GM18873 (cell line): Measurements from ENCODE around the gene NTN1.

Experiments
- ATAC-seq: cut with Tn5 transposase; IDR thresholded peaks from one replicate; pipeline ENCODE4 v1.9.1; 2021; ENCODE audit warnings: mild to moderate bottlenecking, moderate library complexity, moderate number of reproducible peaks; ENCODE audit not compliant: unreplicated experiment, low FRiP score

The NTN1 gene

DNA sequence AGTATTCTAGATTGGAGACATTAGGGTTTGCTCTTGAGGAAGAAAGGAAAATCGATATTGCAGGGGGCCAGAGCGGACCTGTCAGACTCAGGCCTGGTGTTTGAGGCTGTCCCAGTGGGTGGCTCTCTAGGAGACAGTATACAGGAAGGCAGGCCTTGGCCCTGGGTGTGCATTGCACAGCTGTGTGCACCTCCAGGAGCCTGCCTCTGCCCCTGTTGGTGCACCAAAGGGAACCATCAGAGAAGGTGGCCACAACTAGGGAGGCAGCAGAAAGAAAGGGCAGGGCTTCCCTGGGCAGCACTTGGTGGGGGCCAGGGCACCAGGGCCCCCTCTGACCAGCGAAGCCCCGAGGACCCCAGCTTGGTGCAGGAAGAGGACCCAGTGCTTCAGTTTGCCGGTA, 188.0 kb downstream of the NTN1 start:
- ATAC-seq: no peak

DNA sequence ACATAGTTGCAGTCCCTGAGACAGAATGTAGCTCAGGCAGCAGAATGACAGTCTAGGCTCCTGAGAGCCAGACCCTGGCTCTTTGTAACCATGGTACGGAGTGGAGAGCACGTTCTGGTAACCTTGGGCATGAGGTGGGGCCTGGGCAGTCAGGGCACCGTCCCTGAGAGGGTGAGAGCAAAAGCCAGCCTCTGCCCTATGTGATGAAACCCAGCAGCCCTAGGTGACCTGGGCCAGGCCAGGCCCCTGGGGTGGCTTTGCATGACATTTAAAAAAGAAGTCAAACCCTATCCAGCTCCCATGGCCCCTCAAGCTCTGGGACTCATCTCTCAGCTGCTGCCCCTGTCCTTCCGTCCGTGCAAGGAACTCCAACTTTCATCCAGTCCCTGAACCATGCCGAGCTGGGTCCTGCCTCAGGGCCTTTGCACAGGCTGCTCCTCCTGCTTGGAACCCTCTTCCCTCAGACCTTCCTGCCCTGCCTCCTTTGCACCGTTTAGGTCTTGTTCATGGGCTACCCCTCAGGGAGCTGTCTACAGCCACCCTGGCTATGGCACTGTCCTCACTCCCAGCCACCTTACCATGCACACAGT, 188.6 kb downstream of the NTN1 start:
- ATAC-seq: no peak

DNA sequence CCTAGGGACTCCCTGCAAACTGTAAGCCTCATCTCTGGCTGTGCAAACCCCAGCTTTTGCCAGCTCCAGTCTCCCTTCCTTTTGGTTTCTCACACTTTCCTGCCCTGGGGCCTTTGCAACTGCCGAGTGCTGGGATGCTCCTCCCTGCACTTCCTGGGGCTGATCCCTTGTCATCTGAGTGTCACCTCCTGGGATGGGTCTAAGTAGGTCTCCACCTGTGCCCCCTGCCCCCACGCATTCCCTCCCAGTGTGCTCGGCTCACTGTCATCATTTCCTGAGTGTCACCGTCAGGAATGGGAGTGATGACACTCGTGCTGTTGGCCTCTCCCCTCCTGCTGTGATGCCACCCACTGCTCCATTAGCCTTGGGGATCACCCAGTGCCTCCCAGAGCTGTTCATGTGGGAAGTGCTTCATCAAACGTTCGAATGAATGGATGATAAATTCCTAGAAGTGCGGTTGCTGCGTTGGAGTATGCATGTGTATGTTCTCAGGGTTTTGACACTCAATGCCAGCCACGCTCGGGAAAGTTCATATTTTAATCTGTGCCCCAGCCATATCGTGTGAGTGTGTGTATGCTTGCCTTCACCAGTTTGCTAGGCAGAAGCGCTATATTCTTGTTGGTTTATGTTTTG, 189.9 kb downstream of the NTN1 start:
- no peak for ATAC-seq

DNA sequence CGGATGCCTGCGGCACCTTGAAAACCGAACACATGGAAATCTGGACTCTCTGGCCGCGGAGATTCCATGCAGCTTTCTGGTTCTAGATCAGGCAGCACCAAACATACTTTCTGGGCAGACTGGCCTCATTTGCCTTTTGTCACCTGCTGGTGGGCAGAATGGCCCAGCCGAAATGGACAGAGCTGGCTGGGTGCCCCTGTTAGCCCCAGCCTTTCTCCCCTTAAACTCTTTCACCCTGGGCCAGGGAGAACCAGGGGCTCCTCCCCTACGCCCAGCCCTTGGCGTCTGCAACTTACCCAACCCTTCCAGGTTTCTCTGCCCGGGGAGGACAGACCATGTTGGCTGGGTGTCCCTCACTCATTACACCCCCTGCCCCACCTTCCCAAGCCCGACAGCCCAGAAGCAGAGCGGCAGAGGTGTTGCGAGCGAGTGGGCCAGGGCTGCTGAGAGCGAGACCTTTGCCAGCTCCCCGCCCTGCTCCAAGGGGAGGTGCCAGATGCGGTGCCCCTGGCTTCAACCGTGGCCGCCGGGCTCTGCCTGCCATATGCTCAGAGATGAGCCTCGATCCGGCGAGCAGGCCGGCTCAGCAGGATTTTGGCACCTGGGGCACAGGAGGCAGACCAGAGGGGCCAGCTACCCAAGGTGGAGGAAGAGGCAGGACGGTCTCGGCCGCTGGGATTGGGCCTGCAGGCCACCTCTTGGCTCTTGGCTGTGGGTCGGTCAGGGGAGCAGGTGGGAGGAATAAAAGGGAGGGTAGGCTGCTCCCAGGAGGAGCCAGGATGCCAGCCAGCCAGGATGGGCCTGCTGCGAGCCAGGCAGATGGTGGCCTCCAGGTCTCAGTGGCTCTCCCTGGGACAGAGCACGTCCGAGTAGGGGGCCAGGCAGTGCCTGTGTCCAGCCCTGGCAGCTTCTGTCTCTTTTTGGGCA, 191.3 kb downstream of the NTN1 start:
- no peak for ATAC-seq

DNA sequence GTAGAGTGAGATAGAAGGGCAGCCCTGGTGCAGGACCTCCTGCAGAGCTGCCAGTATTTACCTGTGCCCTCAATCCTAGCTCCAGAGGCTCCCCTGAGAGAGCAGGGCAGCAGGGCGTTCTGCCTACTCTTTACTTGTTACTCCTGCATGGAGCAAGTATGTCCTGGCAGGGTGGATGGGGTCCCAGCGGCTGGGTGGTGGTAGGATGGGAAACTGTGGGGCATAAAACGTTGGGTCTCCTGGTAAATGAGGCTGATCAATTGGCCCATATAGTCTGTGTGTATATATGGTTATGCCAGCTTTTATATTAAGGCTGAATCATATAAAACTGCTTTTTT, 192.0 kb downstream of the NTN1 start:
- ATAC-seq: no peak

DNA sequence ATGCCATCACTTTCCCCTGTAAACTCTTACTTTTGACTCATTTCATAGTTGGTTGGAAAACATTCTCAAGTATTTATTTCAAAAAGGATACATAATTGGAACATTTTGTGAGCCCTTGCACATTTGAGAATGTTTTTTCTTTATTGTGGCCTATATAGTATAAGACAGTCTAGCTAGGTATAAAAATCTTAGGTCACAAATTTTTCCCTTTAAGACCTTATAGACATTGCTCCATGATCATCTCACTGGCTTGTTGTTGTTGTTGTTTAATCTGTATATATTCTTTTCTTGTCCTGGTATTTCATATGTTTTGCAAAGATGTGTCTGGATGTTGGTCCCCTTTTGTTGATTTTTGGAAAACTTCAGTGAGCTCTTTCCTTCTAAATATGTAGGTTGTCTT, 194.2 kb downstream of the NTN1 start:
- no peak for ATAC-seq

DNA sequence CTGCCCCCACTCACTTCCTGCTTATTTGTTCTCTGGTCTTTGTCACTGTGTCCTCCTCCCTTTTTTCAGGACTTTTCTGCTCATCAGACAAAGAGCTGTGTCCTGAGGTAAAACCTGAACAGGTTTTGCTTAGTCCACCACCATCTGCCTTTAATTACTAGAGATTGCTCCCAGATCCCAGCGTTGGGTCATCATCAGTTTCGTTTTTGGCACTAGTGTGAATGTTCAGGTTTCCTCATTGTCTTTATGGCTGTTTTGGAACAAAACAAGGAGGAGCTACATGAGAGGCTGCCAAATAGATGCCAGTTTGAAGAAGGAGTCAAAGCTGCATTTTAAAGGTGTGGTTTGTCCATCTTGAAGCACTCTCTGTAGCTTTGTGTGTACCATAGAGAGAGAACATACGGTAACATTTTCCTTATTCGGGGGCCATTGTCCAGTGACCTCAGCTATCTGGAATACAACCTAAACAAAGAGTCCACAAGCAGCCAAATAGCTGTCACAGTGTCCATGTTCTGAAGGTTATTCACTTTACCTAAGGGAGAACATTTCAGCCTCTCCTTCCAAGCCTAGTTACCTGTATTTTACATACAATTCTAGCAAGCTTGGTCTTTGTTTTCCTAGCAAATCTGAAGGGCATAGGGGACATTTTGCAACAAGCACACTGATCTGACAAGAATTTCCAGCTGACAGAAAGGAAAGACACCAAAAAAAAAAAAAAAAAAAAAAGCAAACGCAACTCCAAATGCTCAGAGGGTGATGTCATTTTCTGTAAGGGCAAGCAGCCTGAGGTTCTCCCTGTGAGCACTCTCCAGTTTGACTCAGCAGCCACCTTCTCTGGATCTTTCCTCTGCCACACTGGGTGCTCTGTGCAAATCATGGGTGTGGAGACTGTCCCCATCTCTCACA, 196.1 kb downstream of the NTN1 start:
- ATAC-seq: no peak

DNA sequence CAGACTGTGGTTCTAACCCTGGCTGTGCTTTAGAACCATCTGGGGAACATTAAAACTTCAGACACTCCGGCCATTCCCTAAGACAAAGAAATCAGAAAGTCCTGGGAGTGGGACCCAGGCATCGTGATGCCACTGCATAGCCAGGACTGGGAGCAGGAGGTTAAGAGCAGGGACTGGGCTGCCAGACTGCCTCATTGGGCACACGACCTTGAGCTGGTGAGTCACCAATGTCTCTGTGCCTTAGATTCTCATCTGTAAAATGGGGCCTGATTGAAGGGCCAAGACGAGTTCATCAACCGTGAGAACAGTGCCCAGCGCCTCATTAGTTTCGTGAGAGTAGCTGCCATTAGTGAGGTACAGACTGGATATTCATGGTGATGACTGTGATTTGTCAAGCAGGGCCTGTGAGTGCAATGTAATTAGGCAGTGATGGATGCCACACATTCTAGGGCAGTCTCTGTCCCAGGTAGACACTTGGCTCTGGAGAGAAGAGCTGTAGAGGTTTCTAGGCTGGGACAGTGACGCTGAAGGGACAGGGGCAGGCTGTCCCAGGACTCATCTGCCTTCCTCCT, 196.8 kb downstream of the NTN1 start:
- no peak for ATAC-seq

DNA sequence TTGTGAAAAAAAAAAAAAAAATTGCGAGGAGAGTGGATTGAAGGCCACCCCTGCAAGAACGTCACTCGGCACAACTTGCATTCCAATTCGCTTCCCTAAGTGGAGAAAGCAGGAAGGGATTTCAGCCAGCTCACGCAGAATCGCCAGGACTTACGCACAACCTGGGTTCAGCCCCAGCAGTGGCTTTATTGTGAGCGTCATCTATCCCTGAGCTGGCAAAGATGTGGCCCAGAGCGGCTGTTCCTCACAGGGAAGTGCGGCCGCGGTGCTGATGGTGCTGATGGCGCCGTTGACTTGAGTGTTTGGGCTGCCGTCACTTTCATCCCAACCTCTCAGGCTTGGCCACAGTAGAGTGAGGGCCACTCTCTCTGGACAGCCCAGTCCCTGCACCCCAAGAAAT, 197.6 kb downstream of the NTN1 start:
- ATAC-seq: no peak

DNA sequence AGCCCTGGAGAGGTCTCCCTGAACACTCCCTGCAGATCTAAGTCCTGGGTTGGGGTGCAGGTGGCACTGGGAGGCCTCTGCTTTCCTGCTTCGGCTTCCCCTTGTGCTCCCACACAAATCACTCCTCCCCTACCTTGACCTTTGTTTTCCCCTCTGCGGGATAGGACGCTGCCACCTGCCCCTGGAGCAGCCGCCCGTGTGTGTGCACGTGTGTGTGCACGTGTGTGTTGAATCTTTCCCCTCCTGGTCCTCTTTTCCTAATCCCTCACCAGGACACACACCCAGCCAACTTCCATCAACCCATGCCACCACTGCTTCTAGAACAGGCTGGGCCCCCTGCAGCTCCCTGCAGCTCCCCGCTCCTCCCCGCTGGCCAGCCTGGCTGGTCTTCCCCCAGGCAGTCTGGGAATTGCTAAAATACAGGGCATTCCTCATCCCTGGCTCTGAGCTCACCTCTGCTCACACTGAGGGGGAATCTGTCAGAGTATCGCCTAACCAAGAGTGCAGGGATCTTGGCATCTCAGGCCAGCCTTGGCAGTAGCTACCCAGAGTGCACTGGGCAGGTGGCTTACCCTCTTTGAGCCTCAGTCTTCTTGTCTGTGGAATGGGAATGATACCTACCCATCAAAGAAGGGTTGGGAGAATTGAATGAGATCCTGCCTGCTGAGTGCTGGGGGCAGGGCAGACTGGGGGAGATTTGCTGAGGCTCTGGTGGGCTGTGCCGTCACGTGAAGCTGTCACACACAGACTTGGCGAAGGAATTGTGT, 198.5 kb downstream of the NTN1 start:
- no peak for ATAC-seq

DNA sequence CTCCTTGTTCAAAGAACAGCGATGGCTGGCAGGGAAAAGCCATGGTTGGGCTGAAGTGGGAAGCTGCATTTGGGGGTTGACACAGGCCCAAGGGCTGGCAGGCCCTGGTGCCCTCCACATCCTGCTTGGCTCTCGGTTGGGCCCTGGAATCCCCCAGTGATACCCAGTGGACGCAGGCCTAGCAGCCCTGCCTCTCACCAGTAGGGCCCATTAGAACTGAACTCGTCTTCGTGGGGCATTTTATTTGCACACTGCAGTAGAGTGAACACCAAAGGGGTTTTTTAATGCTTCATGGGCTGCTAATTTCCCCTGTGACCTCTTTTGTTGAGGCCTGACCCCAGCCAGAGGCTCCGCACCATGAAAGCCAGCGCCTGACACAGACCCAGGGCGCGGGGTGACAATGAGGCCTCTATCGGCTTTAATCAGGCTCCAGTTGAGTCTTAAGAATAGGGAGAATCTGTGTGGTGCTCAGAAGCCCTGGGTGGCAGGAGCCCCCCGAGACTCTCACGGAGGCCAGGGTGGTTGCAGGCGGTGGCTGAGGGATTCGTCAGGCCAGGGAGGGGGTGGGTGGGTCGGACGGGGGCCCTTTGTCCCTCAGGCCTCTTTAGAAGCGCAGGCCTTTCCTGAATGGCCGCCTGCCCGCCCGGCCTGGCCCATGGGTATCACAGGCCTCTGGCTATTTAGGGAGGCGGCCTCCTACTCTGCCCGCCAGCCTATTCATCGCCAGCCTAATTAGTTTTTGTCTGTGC, 199.3 kb downstream of the NTN1 start:
- no peak for ATAC-seq

DNA sequence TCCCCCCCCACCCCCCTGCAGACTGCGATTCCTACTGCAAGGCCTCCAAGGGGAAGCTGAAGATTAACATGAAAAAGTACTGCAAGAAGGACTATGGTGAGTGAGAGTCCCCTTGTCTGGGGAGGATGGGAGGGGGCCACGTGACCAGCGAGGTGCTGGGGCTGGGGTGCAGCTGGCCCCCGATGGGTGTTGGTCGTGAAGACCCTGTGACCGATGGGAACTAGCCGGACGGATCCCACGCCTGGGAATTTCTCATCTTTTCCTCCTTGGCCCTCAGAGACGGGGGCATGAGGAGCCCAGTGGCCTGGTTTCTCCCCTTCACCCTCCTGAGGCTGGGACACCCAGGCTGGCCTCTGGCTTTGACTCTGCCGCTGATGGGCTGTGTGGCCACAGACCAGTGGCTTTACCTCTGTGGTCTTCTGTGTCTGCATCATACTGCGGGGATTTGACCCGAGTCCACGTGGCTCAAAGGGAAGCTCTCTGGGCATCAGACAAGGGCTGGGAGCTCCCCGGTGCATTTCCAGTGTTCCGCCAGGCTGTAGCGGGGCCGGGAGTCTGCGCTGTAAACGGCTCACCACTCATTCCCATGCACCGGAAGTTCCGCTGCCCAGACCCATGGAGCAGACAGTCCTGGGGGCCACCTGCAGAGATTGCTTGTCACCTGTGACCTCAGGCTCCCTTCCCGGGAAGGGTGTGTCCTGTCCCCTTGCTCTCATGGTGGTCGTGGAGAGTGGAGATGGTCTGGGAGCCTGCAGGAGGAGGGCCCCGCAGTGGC, 200.0 kb downstream of the NTN1 start:
- no peak for ATAC-seq

DNA sequence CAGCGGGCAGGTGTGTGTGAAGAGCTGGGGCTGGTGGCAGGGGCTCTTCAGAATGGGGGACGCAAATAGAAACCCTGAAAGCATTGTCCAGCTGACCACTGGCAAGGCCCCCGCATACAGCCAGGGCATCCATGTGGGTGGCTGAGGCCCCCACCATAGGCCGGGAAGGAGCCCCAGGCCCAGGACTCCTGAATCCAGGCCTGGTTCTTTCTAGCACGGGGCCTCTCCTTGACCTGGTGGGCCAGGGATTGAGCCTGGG, 200.5 kb downstream of the NTN1 start:
- ATAC-seq: no peak

DNA sequence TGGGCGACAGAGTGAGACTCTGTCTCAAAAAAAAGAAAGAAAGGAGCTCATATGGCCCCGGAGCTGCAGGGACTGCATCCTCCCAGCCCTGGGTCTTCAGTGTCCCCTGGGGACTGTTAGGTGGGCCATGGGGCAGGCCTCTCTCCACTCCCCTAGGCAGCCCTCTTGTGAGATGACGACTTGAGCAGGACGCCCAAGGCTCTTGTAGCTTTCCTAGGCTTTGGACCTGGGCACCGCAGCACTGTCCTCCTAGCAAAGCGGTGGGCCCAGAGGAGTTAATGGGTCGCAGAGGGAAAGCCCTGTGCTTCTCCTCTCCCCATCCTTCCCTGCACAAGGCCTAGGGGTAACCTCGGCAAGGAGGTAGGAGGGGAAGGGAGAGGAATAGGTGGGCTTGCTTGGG, 202.2 kb downstream of the NTN1 start:
- ATAC-seq: no peak

DNA sequence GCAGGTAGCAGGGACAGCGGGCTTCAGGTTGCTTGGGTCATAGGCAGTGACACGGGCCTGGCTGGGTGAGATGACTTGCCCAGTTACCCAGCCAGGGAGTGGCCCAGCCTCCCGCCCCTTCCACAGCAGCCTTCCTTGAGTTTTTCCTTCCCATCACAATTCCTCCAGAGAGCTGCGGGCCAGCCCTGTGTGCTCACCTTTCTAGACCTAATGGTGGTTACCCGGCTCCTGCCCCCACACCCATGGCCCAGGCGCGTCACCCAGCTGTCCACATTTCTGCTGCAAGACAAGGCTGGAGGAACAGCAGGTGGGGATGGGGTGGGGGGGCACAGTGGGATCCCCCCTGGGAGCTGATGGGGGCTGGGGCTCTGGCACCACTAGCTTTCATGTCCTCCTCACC, 203.2 kb downstream of the NTN1 start:
- no peak for ATAC-seq

DNA sequence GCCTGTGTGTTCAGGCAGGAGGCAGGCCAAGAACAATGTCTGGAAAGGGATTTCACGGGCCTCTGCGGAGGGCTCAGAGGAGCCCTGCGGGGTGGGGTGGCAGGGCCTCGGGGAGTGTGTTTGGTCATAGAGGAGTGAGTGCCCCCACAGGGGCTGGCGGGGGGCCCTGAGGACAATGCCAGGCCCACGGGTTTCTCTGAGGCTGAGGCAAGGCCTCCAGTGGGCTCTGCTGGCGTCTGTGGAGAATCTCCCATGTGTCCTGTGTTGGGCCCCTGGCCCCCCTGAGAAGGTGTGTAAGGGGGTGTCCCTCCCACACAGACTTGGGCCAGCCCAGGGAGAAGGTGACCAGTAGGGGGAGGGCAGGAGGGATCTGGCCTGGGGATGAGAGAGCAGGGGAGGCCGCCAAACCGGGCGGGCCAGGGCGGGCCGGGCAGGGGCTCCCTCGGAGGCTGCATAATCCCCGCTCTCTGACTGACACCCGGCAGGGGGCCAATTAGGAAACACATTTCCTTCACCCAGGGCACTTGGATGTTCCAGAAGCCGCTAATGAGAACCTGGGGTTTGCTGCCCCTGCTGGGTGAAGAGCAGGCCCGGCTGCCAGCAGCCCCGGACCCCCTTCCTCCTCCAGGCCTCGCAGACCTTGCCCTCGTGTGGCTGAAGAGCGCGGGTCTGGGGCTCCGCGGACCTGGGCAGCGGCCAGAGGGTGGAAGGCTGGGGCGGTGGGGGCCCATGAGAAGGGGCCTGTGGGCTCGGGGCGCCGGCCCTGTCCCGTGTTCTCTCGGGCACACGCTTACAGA, 204.2 kb downstream of the NTN1 start:
- no peak for ATAC-seq

DNA sequence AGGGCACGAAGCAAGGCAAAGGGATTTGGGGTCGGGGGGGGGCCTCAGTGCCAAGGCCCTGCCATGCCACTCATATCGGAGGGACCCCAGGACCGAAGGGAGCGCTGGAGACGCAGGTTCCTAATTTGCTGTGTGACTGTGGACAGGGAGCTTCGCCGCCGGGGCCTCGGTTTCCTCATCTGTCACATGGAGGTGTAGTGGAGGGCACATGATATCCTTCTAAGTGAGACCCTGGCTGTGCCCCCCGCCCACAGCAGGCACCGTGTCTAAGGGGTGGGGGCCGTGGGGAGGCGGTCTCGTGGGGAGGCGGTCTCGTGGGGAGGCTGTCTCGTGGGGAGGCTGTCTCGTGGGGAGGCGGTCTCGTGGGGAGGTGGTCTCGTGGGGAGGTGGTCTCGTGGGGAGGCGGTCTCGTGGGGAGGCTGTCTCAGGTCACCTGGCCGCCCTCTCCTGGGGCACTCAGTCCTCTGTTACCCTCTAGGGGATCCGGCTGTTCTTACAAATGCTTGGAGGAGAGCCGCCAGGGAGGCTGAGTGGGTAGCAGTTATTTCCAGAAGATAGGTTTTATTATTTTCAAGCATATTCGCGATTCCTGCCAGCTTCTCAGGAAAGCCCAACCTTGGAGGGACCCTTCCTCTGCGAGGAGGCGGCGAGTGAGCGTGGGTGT, 205.0 kb downstream of the NTN1 start:
- ATAC-seq: no peak
